ENCODE measurements around the gene OR4N2. TPM values are rescaled to one million over a fixed set of nuclear protein-coding genes. Genes with fewer than 3 reads are reported as not detected.
"Not testable (repeated sequence)": the region's sequence is repeated elsewhere in the genome, so short reads cannot be mapped to it uniquely, and the experiment has no call there.

Gene OR4N2
- total and polyA plus RNA-seq, 2 donors from 2014 or later, result not detected

GRCh38 chr14:19775587-19775986, 28.0 kb upstream of the OR4N2 start:
- peaks cover 0 to 8% (median 5%) of the 10 kb centered on the region in 3 donors for H3K9me3 ChIP-seq (ENCODE audit: control insufficient read depth in 2 of 3, insufficient read depth in 1 of 3, low read length in 3 of 3)
- H3K27ac ChIP-seq (ENCODE audit: low read depth in 2 of 2, low read length in 2 of 2), result no peak overlapping the region
- no peak for TF ChIP-seq CTCF (IDR thresholded peaks at IDR 0.05; ENCODE audit: borderline replicate concordance, extremely low read depth, insufficient read depth)
- intact Hi-C loops (cut with DNase I), result no loop called here
- no peaks in the 10 kb centered on the region for H3K4me1 ChIP-seq (ENCODE audit: control insufficient read depth in 2 of 3, insufficient read depth in 2 of 3, low read depth in 1 of 3, low read length in 3 of 3)
- FAIRE-seq (peak; percentile 99), DNase-seq (no peak)
- no peaks in the 10 kb centered on the region for H3K27me3 ChIP-seq (ENCODE audit: control insufficient read depth, insufficient read depth, low read length)
- H3K9ac ChIP-seq (ENCODE audit: low read length in 3 of 3), result no peak overlapping the region
- H3K4me3 ChIP-seq (ENCODE audit: low read length in 3 of 3), result no peak overlapping the region
- no peaks in the 10 kb centered on the region for H3K36me3 ChIP-seq (ENCODE audit: control insufficient read depth in 2 of 3, insufficient read depth in 3 of 3, low read length in 3 of 3)

DNA sequence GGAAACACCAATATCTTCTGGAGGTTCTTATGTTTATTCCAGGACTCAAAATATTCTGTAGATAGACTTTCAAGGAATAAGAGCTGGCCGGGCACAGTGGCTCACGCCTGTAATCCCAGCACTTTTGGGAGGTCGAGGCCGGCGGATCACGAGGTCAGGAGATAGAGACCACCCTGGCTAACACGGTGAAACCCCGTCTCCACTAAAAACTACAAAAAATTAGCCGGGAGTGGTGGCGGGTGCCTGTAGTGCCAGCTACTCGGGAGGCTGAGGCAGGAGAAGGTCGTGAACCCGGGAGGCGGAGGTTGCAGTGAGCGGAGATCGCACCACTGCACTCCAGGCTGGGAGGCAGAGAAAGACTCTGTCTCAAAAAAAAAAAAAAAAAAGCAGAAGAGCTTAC, 17.7 kb upstream of the OR4N2 start:
- H3K27me3 ChIP-seq (ENCODE audit: control insufficient read depth, insufficient read depth, low read length); H3K27ac ChIP-seq (ENCODE audit: low read depth in 2 of 2, low read length in 2 of 2); H3K4me3 ChIP-seq (ENCODE audit: low read length in 3 of 3); H3K9ac ChIP-seq (ENCODE audit: low read length in 3 of 3); H3K4me1 ChIP-seq (ENCODE audit: control insufficient read depth in 2 of 3, insufficient read depth in 2 of 3, low read depth in 1 of 3, low read length in 3 of 3); FAIRE-seq; intact Hi-C loops (cut with DNase I); H3K36me3 ChIP-seq (ENCODE audit: control insufficient read depth in 2 of 3, insufficient read depth in 3 of 3, low read length in 3 of 3); DNase-seq; H3K9me3 ChIP-seq (ENCODE audit: control insufficient read depth in 2 of 3, insufficient read depth in 1 of 3, low read length in 3 of 3): not testable (repeated sequence)

DNA sequence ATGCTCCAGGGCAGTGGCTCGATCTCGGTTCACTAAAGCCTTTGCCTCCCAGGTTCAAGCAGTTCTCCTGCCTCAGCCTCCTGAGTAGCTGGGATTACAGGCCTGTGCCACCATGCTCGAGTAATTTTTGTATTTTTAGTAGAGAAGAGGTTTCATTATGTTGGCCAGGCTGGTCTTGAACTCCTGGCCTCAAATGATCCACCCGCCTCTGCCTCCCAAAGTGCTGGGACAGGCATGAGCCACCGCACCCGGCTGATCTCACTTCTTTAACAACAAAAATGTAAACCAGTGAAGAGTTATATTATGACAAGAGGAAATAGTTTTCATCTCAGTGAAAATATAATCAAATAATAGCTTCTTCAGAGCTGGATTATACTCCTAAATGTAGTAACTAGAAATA, 16.3 kb upstream of the OR4N2 start:
- H3K9me3 ChIP-seq (ENCODE audit: control insufficient read depth in 2 of 3, insufficient read depth in 1 of 3, low read length in 3 of 3); H3K27ac ChIP-seq (ENCODE audit: low read depth in 2 of 2, low read length in 2 of 2); H3K9ac ChIP-seq (ENCODE audit: low read length in 3 of 3); H3K27me3 ChIP-seq (ENCODE audit: control insufficient read depth, insufficient read depth, low read length); H3K36me3 ChIP-seq (ENCODE audit: control insufficient read depth in 2 of 3, insufficient read depth in 3 of 3, low read length in 3 of 3); DNase-seq; H3K4me1 ChIP-seq (ENCODE audit: control insufficient read depth in 2 of 3, insufficient read depth in 2 of 3, low read depth in 1 of 3, low read length in 3 of 3); FAIRE-seq; intact Hi-C loops (cut with DNase I); H3K4me3 ChIP-seq (ENCODE audit: low read length in 3 of 3): not testable (repeated sequence)

GRCh38 chr14:19788150-19788549, 15.4 kb upstream of the OR4N2 start:
- intact Hi-C loops (cut with DNase I); H3K27me3 ChIP-seq (ENCODE audit: control insufficient read depth, insufficient read depth, low read length); H3K4me1 ChIP-seq (ENCODE audit: control insufficient read depth in 2 of 3, insufficient read depth in 2 of 3, low read depth in 1 of 3, low read length in 3 of 3); H3K36me3 ChIP-seq (ENCODE audit: control insufficient read depth in 2 of 3, insufficient read depth in 3 of 3, low read length in 3 of 3); H3K4me3 ChIP-seq (ENCODE audit: low read length in 3 of 3); H3K9ac ChIP-seq (ENCODE audit: low read length in 3 of 3); FAIRE-seq; H3K27ac ChIP-seq (ENCODE audit: low read depth in 2 of 2, low read length in 2 of 2); DNase-seq; H3K9me3 ChIP-seq (ENCODE audit: control insufficient read depth in 2 of 3, insufficient read depth in 1 of 3, low read length in 3 of 3): not testable (repeated sequence)

GRCh38 chr14:19796520-19797108, 7.0 kb upstream of the OR4N2 start:
- H3K9me3 ChIP-seq (ENCODE audit: control insufficient read depth in 2 of 3, insufficient read depth in 1 of 3, low read length in 3 of 3); intact Hi-C loops (cut with DNase I); H3K4me3 ChIP-seq (ENCODE audit: low read length in 3 of 3); H3K9ac ChIP-seq (ENCODE audit: low read length in 3 of 3); H3K27ac ChIP-seq (ENCODE audit: low read depth in 2 of 2, low read length in 2 of 2); FAIRE-seq; H3K36me3 ChIP-seq (ENCODE audit: control insufficient read depth in 2 of 3, insufficient read depth in 3 of 3, low read length in 3 of 3); H3K4me1 ChIP-seq (ENCODE audit: control insufficient read depth in 2 of 3, insufficient read depth in 2 of 3, low read depth in 1 of 3, low read length in 3 of 3); H3K27me3 ChIP-seq (ENCODE audit: control insufficient read depth, insufficient read depth, low read length); DNase-seq: not testable (repeated sequence)
